HCT116 (cell line): ENCODE data around the gene GMEB2. TPM values are rescaled to one million over a fixed set of nuclear protein-coding genes. Genes with fewer than 3 reads are reported as not detected.
"Not testable (repeated sequence)": the region's sequence is repeated elsewhere in the genome, so short reads cannot be mapped to it uniquely, and the experiment has no call there.

Experiments
- ATAC-seq: fragments of 200-7000 bp; cut with Tn5 transposase; 2 replicates; pipeline ENCODE4 v1.9.1; 2020; ENCODE audit warnings: mild to moderate bottlenecking, moderate library complexity
- BruUV-seq: library from RNA; stranded (reverse); fragments of 400-500 nt; replicated peaks from 2 replicates; lab custom pipeline; 2021; lab: Mats Ljungman, UMichigan
- CTCF ChIA-PET: fragments of 300-600 bp; sonication (Branson Sonifier 250); formaldehyde crosslinking; loops from one replicate; lab custom pipeline; 2021; ENCODE audit warnings: antibody characterized with exemption; lab: Charles Lee
- POLR2A ChIA-PET: fragments of 300-600, 350-600 bp; sonication (Branson Sonifier 250); formaldehyde crosslinking; loops from one replicate; lab custom pipeline; 2021; ENCODE audit warnings: antibody characterized with exemption; lab: Charles Lee
- RAD21 ChIA-PET, 2 experiments: fragments of 300-600 bp; sonication (Branson Sonifier 250); formaldehyde crosslinking; loops; one replicate each; lab custom pipeline; 2023; ENCODE audit warnings: low total read pairs in 2 of 2; ENCODE audit not compliant: uncharacterized antibody in 2 of 2, unreplicated experiment in 2 of 2, low non-redundant PET in 1 of 2; lab: Charles Lee
- DNase-seq: peaks from one replicate; pipeline ENCODE4 v3.0.0-alpha.2; 2010; ENCODE audit warnings: low read depth, low spot score
- H2AFZ ChIP-seq: fragments of 200-600 bp; shearing (Covaris generic), sonication (generic); 2 replicates; pipeline ENCODE4 v1.6.1; 2017; ENCODE audit warnings: low read depth, mixed run types, mixed read lengths, antibody characterized with exemption, low read length; ENCODE audit not compliant: poor library complexity, severe bottlenecking
- H3K27ac ChIP-seq: 2 replicates; pipeline ENCODE4 v1.5.1; 2012; ENCODE audit warnings: low read depth, low read length
- H3K27me3 ChIP-seq: fragments of 200-600 bp; sonication (generic); 2 replicates; pipeline ENCODE4 v1.6.1; 2016; ENCODE audit warnings: mixed run types, low read length, mixed read lengths; ENCODE audit not compliant: insufficient read depth
- H3K36me3 ChIP-seq, 2 experiments: fragments of 200-500 bp in 1 of 2; fragments of 200-600 bp in 1 of 2; sonication (Bioruptor generic) in 1 of 2; sonication (generic) in 1 of 2; 2 replicates each; pipeline versions ENCODE4 v1.5.1 to v1.6.1; 2014 to 2016; ENCODE audit warnings: low read length in 2 of 2, inconsistent platforms in 1 of 2, mixed read lengths in 1 of 2, mixed run types in 1 of 2; ENCODE audit not compliant: insufficient read depth in 2 of 2, control insufficient read depth in 1 of 2
- H3K4me1 ChIP-seq, 2 experiments: fragments of 200-600 bp in 1 of 2; sonication (generic) in 1 of 2; 2 replicates each; pipeline versions ENCODE4 v1.5.1 to v1.6.1; 2012 to 2017; ENCODE audit warnings: low read length in 2 of 2, inconsistent platforms in 1 of 2, mild to moderate bottlenecking in 1 of 2, mixed read lengths in 1 of 2, mixed run types in 1 of 2, moderate library complexity in 1 of 2; ENCODE audit not compliant: insufficient read depth in 2 of 2, control insufficient read depth in 1 of 2
- H3K4me2 ChIP-seq: fragments of 200-600 bp; sonication (generic); 2 replicates; pipeline ENCODE4 v1.6.1; 2017; ENCODE audit warnings: mixed run types, low read length, mixed read lengths
- H3K4me3 ChIP-seq, 2 experiments: fragments of 200-600 bp in 1 of 2; sonication (generic) in 1 of 2; replicated peaks in 1 of 2; 2 replicates each; pipeline ENCODE4 v1.5.1; 2011 to 2016; ENCODE audit warnings: low read length in 2 of 2, control low read depth in 1 of 2, low read depth in 1 of 2, mild to moderate bottlenecking in 1 of 2, mixed read lengths in 1 of 2, mixed run types in 1 of 2
- H3K79me2 ChIP-seq: fragments of 200-600 bp; sonication (generic); 2 replicates; pipeline ENCODE4 v1.6.1; 2017; ENCODE audit warnings: mild to moderate bottlenecking, mixed run types, low read length, moderate library complexity, mixed read lengths; ENCODE audit not compliant: insufficient read depth
- H3K9ac ChIP-seq: fragments of 200-600 bp; sonication (generic); 2 replicates; pipeline ENCODE4 v1.6.1; 2016; ENCODE audit warnings: low read length, mixed read lengths
- H3K9me2 ChIP-seq: fragments of 200-600 bp; sonication (generic), shearing (Covaris generic); 2 replicates; pipeline ENCODE4 v1.6.1; 2017; ENCODE audit warnings: mixed run types, mild to moderate bottlenecking, moderate library complexity; ENCODE audit not compliant: insufficient read depth
- H3K9me3 ChIP-seq, 2 experiments: fragments of 200-500 bp in 1 of 2; fragments of 200-600 bp in 1 of 2; sonication (Bioruptor generic) in 1 of 2; sonication (generic) in 1 of 2; 2 replicates each; pipeline ENCODE4 v1.6.1; 2014 to 2017; ENCODE audit warnings: low read length in 2 of 2, mixed read lengths in 2 of 2, inconsistent platforms in 1 of 2, low read depth in 1 of 2, mild to moderate bottlenecking in 1 of 2, mixed run types in 1 of 2, moderate library complexity in 1 of 2; ENCODE audit not compliant: control insufficient read depth in 1 of 2, insufficient read depth in 1 of 2
- H4K20me1 ChIP-seq: fragments of 200-600 bp; sonication (generic), shearing (Covaris generic); 2 replicates; pipeline ENCODE4 v1.6.1; 2017; ENCODE audit warnings: mixed run types, mild to moderate bottlenecking, moderate library complexity; ENCODE audit not compliant: insufficient read depth
- CBX3 ChIP-seq: IDR thresholded peaks from 2 replicates; pipeline ENCODE4 v1.6.1; 2012; ENCODE audit warnings: low read depth
- CTCF ChIP-seq, 3 experiments: fragments of 200-600 bp in 1 of 3; sonication (generic) in 1 of 3; IDR thresholded peaks in 2 of 3; conservative IDR thresholded peaks in 1 of 3; 2 replicates each; pipeline ENCODE4 v1.5.1; 2012 to 2017; ENCODE audit warnings: low read depth in 2 of 3, low read length in 2 of 3, antibody characterized with exemption in 1 of 3, borderline replicate concordance in 1 of 3, control low read depth in 1 of 3, mild to moderate bottlenecking in 1 of 3, mixed read lengths in 1 of 3, mixed run types in 1 of 3, moderate library complexity in 1 of 3; ENCODE audit not compliant: insufficient read depth in 1 of 3
- EGR1 ChIP-seq: IDR thresholded peaks from 2 replicates; pipeline ENCODE4 v1.6.1; 2012; ENCODE audit warnings: low read depth
- EZH2phosphoT487 ChIP-seq: fragments of 200-600 bp; IDR thresholded peaks from 2 replicates; pipeline ENCODE4 v1.6.1; 2018; ENCODE audit warnings: antibody characterized with exemption, borderline replicate concordance
- JUND ChIP-seq: IDR thresholded peaks from 2 replicates; pipeline ENCODE4 v1.6.1; 2012
- POLR2A ChIP-seq: IDR thresholded peaks from 2 replicates; pipeline ENCODE4 v1.7.0; 2011; ENCODE audit warnings: borderline replicate concordance; ENCODE audit not compliant: insufficient read depth, insufficient read length; ENCODE audit errors: extremely low read depth
- POLR2AphosphoS5 ChIP-seq: IDR thresholded peaks from 2 replicates; pipeline ENCODE4 v1.6.1; 2011; ENCODE audit warnings: mild to moderate bottlenecking, low read depth, low read length, moderate library complexity
- RAD21 ChIP-seq: IDR thresholded peaks from 2 replicates; pipeline ENCODE4 v1.6.1; 2012; ENCODE audit warnings: low read depth, mild to moderate bottlenecking
- SP1 ChIP-seq: IDR thresholded peaks from 2 replicates; pipeline ENCODE4 v1.6.1; 2012; ENCODE audit warnings: low read depth
- ZBTB33 ChIP-seq: IDR thresholded peaks from 2 replicates; pipeline ENCODE4 v1.6.1; 2011; ENCODE audit warnings: mild to moderate bottlenecking, low read length, moderate library complexity; ENCODE audit not compliant: insufficient replicate concordance; ENCODE audit errors: extremely low read depth
- ZFX ChIP-seq: fragments of 450-650 bp; IDR thresholded peaks from 2 replicates; pipeline ENCODE4 v1.6.1; 2017
- intact Hi-C: fragments of 100-400 bp; cut with micrococcal nuclease; formaldehyde crosslinking; loops from 2 replicates; pipeline ENCODE4 v1.10.0; 2022
- total RNA-seq: library from RNA; stranded (reverse); gene quantifications from one replicate; pipeline ENCODE4 v1.2.1, GENCODE V29; 2021; ENCODE audit not compliant: unreplicated experiment

GMEB2 gene
- total RNA-seq, 1 experiment from 2014 or later: 13.9 TPM

- ATAC-seq, POLR2A ChIA-PET, H3K4me3 ChIP-seq, H3K9me3 ChIP-seq, H3K4me2 ChIP-seq, H4K20me1 ChIP-seq, DNase-seq, BruUV-seq, RAD21 ChIA-PET, H3K27ac ChIP-seq, CTCF ChIA-PET, H3K9ac ChIP-seq, H3K27me3 ChIP-seq, H2AFZ ChIP-seq, H3K4me1 ChIP-seq, intact Hi-C loops, H3K9me2 ChIP-seq: not testable (repeated sequence)
- peak in 2 of 3 experiments; percentile 37; a peak in 4 of 6 replicates for TF ChIP-seq CTCF (IDR thresholded peaks at IDR 0.05 in 2 of 3, conservative IDR thresholded peaks at IDR 0.05 in 1 of 3; ENCODE audit: borderline replicate concordance in 1 of 3, insufficient read depth in 1 of 3, low read depth in 2 of 3, low read length in 2 of 3)
- Histone ChIP-seq H3K79me2 (peaks cover 12% of the 10 kb centered on the region), H3K36me3 (peaks cover 3 to 20% of the 10 kb centered on the region in 2 experiments)
Measured at GRCh38 chr20:63613863-63614594, 12.9 kb downstream of the GMEB2 start.

- Histone ChIP-seq H3K9me3 (peaks cover 5 to 6% of the 10 kb centered on the region in 2 experiments; a peak in 1 of 4 replicates), H2AFZ (no peak overlapping the region), H3K4me2 (no peak overlapping the region), H3K4me3 (no peak overlapping the region), H3K36me3 (peaks cover 0 to 16% of the 10 kb centered on the region in 2 experiments; a peak in 3 of 4 replicates), H3K27me3 (no peaks in the 10 kb centered on the region), H3K9me2 (no peaks in the 10 kb centered on the region), H3K79me2 (peaks cover 12% of the 10 kb centered on the region), H3K4me1 (no peaks in the 10 kb centered on the region), H3K27ac (no peak overlapping the region), H3K9ac (no peak overlapping the region), H4K20me1 (no peaks in the 10 kb centered on the region)
- CTCF ChIA-PET: no interaction called here
- intact Hi-C loops: no loop called here
- DNase-seq (no peak), ATAC-seq (no peak)
- RAD21 ChIA-PET: no interaction called here
- BruUV-seq: no TSS peak
- POLR2A ChIA-PET: no interaction called here
- no peak for TF ChIP-seq ZFX
- TF ChIP-seq JUND: no peak
- no peak for TF ChIP-seq RAD21
- no peak for TF ChIP-seq SP1
- TF ChIP-seq POLR2AphosphoS5: no peak
- TF ChIP-seq EZH2phosphoT487: no peak
- no peak for TF ChIP-seq ZBTB33
- no peak for TF ChIP-seq EGR1
- TF ChIP-seq POLR2A: no peak
- no peak for TF ChIP-seq CBX3
Measured at GRCh38 chr20:63612276-63612931, 14.5 kb downstream of the GMEB2 start.
